NB4 (cell line): ENCODE results near the gene NR1H4.

Source experiments
- CTCF ChIP-seq: IDR thresholded peaks from one replicate; pipeline ENCODE4 v1.5.1; 2012; ENCODE audit warnings: low read depth, low read length
- MAX ChIP-seq: IDR thresholded peaks from 2 replicates; pipeline ENCODE4 v1.6.1; 2011; ENCODE audit warnings: low read depth, low read length
- POLR2A ChIP-seq: IDR thresholded peaks from 2 replicates; pipeline ENCODE4 v1.6.1; 2011; ENCODE audit warnings: mild to moderate bottlenecking; ENCODE audit not compliant: insufficient read length; ENCODE audit errors: extremely low read depth

- TF ChIP-seq CTCF (no peak), POLR2A (no peak), MAX (no peak)
Measured at GRCh38 chr12:100612606-100613005, 138.9 kb downstream of the NR1H4 start.
